KMS-11 (cell line): ENCODE measurements around the gene ATP13A4.

Source experiments
- H2AFZ ChIP-seq: fragments of 200-600 bp; sonication (generic); 2 replicates; pipeline ENCODE4 v1.6.1; 2016; ENCODE audit warnings: antibody characterized with exemption, mixed run types, low read depth
- H3K27ac ChIP-seq: fragments of 200-600 bp; sonication (generic); 2 replicates; pipeline ENCODE4 v1.6.1; 2016; ENCODE audit warnings: mild to moderate bottlenecking, mixed run types
- H3K27me3 ChIP-seq: fragments of 200-600 bp; sonication (generic); 2 replicates; pipeline ENCODE4 v1.6.1; 2017; ENCODE audit warnings: mild to moderate bottlenecking, low read depth, mixed run types, moderate library complexity; ENCODE audit not compliant: insufficient read depth
- H3K36me3 ChIP-seq: fragments of 200-600 bp; sonication (generic); 2 replicates; pipeline ENCODE4 v1.6.1; 2017; ENCODE audit warnings: mild to moderate bottlenecking, mixed run types; ENCODE audit not compliant: insufficient read depth
- H3K4me1 ChIP-seq: fragments of 200-600 bp; sonication (generic); 2 replicates; pipeline ENCODE4 v1.6.1; 2016; ENCODE audit warnings: mild to moderate bottlenecking, low read depth, mixed run types; ENCODE audit not compliant: poor library complexity, severe bottlenecking
- H3K4me2 ChIP-seq: fragments of 200-600 bp; sonication (generic); 2 replicates; pipeline ENCODE4 v1.7.0; 2016; ENCODE audit warnings: mild to moderate bottlenecking, mixed run types
- H3K4me3 ChIP-seq: fragments of 200-600 bp; sonication (generic); IDR thresholded peaks from 2 replicates; pipeline ENCODE4 v1.6.1; 2017; ENCODE audit warnings: low read depth, low read length, mixed read lengths; ENCODE audit not compliant: insufficient read depth
- H3K79me2 ChIP-seq: fragments of 200-600 bp; sonication (generic); 2 replicates; pipeline ENCODE4 v1.6.1; 2016; ENCODE audit warnings: low read depth, mixed run types; ENCODE audit not compliant: insufficient read depth
- H3K9ac ChIP-seq: fragments of 200-600 bp; sonication (generic); 2 replicates; pipeline ENCODE4 v1.6.1; 2016; ENCODE audit warnings: mild to moderate bottlenecking, mixed run types
- H4K20me1 ChIP-seq: fragments of 200-600 bp; sonication (generic); 2 replicates; pipeline ENCODE4 v1.6.1; 2016; ENCODE audit warnings: mild to moderate bottlenecking, mixed run types; ENCODE audit not compliant: insufficient read depth
- CTCF ChIP-seq: fragments of 200-600 bp; sonication (generic); conservative IDR thresholded peaks from 2 replicates; pipeline ENCODE4 v1.6.1; 2017; ENCODE audit warnings: low read depth, mild to moderate bottlenecking, antibody characterized with exemption, low read length, moderate library complexity, mixed read lengths

The ATP13A4 gene

DNA sequence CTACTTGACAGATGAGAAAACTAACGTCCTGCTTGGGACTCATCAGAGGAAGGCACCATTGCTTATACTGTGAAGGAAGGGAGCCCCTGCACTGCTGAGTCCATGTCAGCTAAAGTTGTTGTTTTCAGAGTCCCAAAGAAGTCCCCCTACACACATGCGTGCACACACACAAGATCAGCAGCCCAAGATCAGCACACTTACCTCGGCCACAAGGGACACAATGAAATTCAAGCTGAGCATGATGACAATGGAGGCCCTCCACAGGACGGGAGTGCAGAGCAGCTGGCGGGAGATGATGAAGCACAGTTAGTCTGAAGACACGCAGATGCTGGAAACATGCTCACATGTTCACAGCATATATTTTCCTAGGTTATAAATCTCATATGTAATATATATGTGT is 147.6 kb downstream of the ATP13A4 start:
- H3K27ac ChIP-seq: no peak overlapping the region
- H3K36me3 ChIP-seq: no peaks in the 10 kb centered on the region
- H4K20me1 ChIP-seq: no peaks in the 10 kb centered on the region
- TF ChIP-seq CTCF: no peak
- no peaks in the 10 kb centered on the region for H3K79me2 ChIP-seq
- no peak overlapping the region for H3K4me2 ChIP-seq
- no peaks in the 10 kb centered on the region for H3K4me1 ChIP-seq
- H3K27me3 ChIP-seq: no peaks in the 10 kb centered on the region
- no peak overlapping the region for H3K4me3 ChIP-seq
- H2AFZ ChIP-seq: no peak overlapping the region
- H3K9ac ChIP-seq: no peak overlapping the region

- no peaks in the 10 kb centered on the region for H4K20me1 ChIP-seq
- H3K36me3 ChIP-seq: no peaks in the 10 kb centered on the region
- H3K27ac ChIP-seq: no peak overlapping the region
- no peak overlapping the region for H2AFZ ChIP-seq
- TF ChIP-seq CTCF: no peak
- H3K4me1 ChIP-seq: no peaks in the 10 kb centered on the region
- no peaks in the 10 kb centered on the region for H3K27me3 ChIP-seq
- H3K9ac ChIP-seq: no peak overlapping the region
- no peaks in the 10 kb centered on the region for H3K79me2 ChIP-seq
- H3K4me2 ChIP-seq: no peak overlapping the region
- H3K4me3 ChIP-seq: no peak overlapping the region
Measured at GRCh38 chr3:193403307-193403706, 151.4 kb downstream of the ATP13A4 start.

DNA sequence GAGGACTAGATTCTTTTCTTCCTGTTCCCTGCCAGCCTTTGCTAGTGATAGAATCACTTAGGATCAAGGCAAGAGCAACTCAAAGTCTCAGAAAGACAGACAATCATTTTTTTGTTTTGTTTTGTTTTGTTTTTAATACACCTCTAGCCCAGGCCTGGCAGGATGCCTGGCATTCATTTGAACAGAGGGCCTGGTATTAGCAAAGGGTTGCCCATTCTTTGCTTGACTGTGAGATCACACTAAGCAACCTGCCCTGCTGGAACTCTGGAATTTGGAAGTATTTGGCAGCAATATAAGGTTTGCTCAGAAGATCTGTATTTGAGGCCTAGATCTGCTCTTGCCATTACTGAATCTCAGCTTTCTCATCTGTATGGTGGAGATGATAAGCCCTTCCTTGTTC is 154.4 kb downstream of the ATP13A4 start:
- Histone ChIP-seq H3K4me3 (no peak overlapping the region), H3K27ac (no peak overlapping the region), H4K20me1 (no peaks in the 10 kb centered on the region), H3K36me3 (no peaks in the 10 kb centered on the region), H2AFZ (no peak overlapping the region), H3K4me2 (no peak overlapping the region), H3K79me2 (no peaks in the 10 kb centered on the region), H3K9ac (no peak overlapping the region), H3K27me3 (no peaks in the 10 kb centered on the region), H3K4me1 (no peaks in the 10 kb centered on the region)
- no peak for TF ChIP-seq CTCF

- no peak for TF ChIP-seq CTCF
- no peak overlapping the region for H2AFZ ChIP-seq
- no peaks in the 10 kb centered on the region for H3K27me3 ChIP-seq
Measured at GRCh38 chr3:193396451-193397244, 158.0 kb downstream of the ATP13A4 start.

More at GRCh38 chr3:193396451-193397244, 158.0 kb downstream of the ATP13A4 start:
- Histone ChIP-seq H3K4me2 (no peak overlapping the region), H3K9ac (no peak overlapping the region), H3K36me3 (no peaks in the 10 kb centered on the region), H4K20me1 (no peaks in the 10 kb centered on the region), H3K4me1 (no peaks in the 10 kb centered on the region), H3K4me3 (no peak overlapping the region), H3K27ac (no peak overlapping the region), H3K79me2 (no peaks in the 10 kb centered on the region)
